H9 (cell line): ENCODE results near the gene CATSPERE. TPM values are rescaled to one million over a fixed set of nuclear protein-coding genes. Genes with fewer than 3 reads are reported as not detected.

Source experiments
- DNase-seq: peaks from one replicate; pipeline ENCODE4 v3.0.0-alpha.2; 2017
- H2AFZ ChIP-seq: one replicate; pipeline ENCODE4 v1.6.1; 2013; ENCODE audit warnings: mild to moderate bottlenecking, low read length, control low read depth, moderate library complexity
- H2AK5ac ChIP-seq: 2 replicates; pipeline ENCODE4 v1.6.1; 2013; ENCODE audit warnings: low read length, control low read depth, mixed read lengths; ENCODE audit not compliant: insufficient read length
- H2BK120ac ChIP-seq: one replicate; pipeline ENCODE4 v1.6.1; 2013; ENCODE audit warnings: low read depth, mild to moderate bottlenecking, low read length, control low read depth, inconsistent platforms; ENCODE audit not compliant: poor library complexity, severe bottlenecking
- H2BK12ac ChIP-seq: 2 replicates; pipeline ENCODE4 v1.6.1; 2013; ENCODE audit warnings: low read length, control low read depth, mixed read lengths, low read depth; ENCODE audit not compliant: insufficient read length
- H2BK15ac ChIP-seq: 2 replicates; pipeline ENCODE4 v1.6.1; 2013; ENCODE audit warnings: low read depth, low read length, control low read depth
- H2BK20ac ChIP-seq: one replicate; pipeline ENCODE4 v1.6.1; 2013; ENCODE audit warnings: low read depth, mild to moderate bottlenecking, low read length, control low read depth, inconsistent platforms; ENCODE audit not compliant: poor library complexity, severe bottlenecking
- H2BK5ac ChIP-seq: 2 replicates; pipeline ENCODE4 v1.6.1; 2013; ENCODE audit warnings: low read length, control low read depth, mixed read lengths; ENCODE audit not compliant: insufficient read length
- H3K14ac ChIP-seq: 2 replicates; pipeline ENCODE4 v1.6.1; 2013; ENCODE audit warnings: low read length, control low read depth; ENCODE audit not compliant: insufficient read depth
- H3K18ac ChIP-seq: 2 replicates; pipeline ENCODE4 v1.6.1; 2013; ENCODE audit warnings: low read depth, mild to moderate bottlenecking, mixed read lengths, low read length, control low read depth; ENCODE audit not compliant: insufficient read length
- H3K23ac ChIP-seq: 2 replicates; pipeline ENCODE4 v1.6.1; 2013; ENCODE audit warnings: low read length, control low read depth, mixed read lengths, low read depth; ENCODE audit not compliant: insufficient read length
- H3K23me2 ChIP-seq: 2 replicates; pipeline ENCODE4 v1.6.1; 2013; ENCODE audit warnings: low read depth, mild to moderate bottlenecking, mixed read lengths, low read length, control low read depth; ENCODE audit not compliant: insufficient read length, poor library complexity, severe bottlenecking
- H3K27ac ChIP-seq: 2 replicates; pipeline ENCODE4 v1.5.1; 2013; ENCODE audit warnings: low read length, control low read depth, mixed read lengths, low read depth; ENCODE audit not compliant: insufficient read length
- H3K27me3 ChIP-seq: 2 replicates; pipeline ENCODE4 v1.6.1; 2013; ENCODE audit warnings: low read length, control low read depth, inconsistent platforms; ENCODE audit not compliant: insufficient read depth
- H3K4ac ChIP-seq: 2 replicates; pipeline ENCODE4 v1.6.1; 2013; ENCODE audit warnings: low read depth, mild to moderate bottlenecking, control low read depth, inconsistent platforms, low read length, moderate library complexity
- H3K4me1 ChIP-seq: 2 replicates; pipeline ENCODE4 v1.6.1; 2013; ENCODE audit warnings: low read length, control low read depth, inconsistent platforms; ENCODE audit not compliant: insufficient read depth
- H3K4me2 ChIP-seq: 2 replicates; pipeline ENCODE4 v1.6.1; 2013; ENCODE audit warnings: low read length, control low read depth, mixed read lengths; ENCODE audit not compliant: insufficient read length, insufficient read depth
- H3K56ac ChIP-seq: 2 replicates; pipeline ENCODE4 v1.6.1; 2013; ENCODE audit warnings: low read depth, mild to moderate bottlenecking, mixed read lengths, low read length, control low read depth; ENCODE audit not compliant: insufficient read length
- H3K79me1 ChIP-seq: 2 replicates; pipeline ENCODE4 v1.6.1; 2013; ENCODE audit warnings: low read depth, mild to moderate bottlenecking, moderate library complexity, low read length, control low read depth, inconsistent platforms; ENCODE audit not compliant: insufficient read depth, poor library complexity, severe bottlenecking
- H3K79me2 ChIP-seq: 2 replicates; pipeline ENCODE4 v1.6.1; 2013; ENCODE audit warnings: low read length, control low read depth, inconsistent platforms; ENCODE audit not compliant: insufficient read depth
- H3K9ac ChIP-seq: 2 replicates; pipeline ENCODE4 v1.6.1; 2013; ENCODE audit warnings: low read length, control low read depth, mixed read lengths; ENCODE audit not compliant: insufficient read length; ENCODE audit errors: extremely low read depth
- H3K9me3 ChIP-seq: one replicate; pipeline ENCODE4 v1.6.1; 2013; ENCODE audit warnings: low read depth, low read length, inconsistent platforms; ENCODE audit not compliant: control insufficient read depth
- H3T11ph ChIP-seq: one replicate; pipeline ENCODE4 v1.6.1; 2013; ENCODE audit warnings: mild to moderate bottlenecking, low read length, control low read depth, inconsistent platforms
- H4K20me1 ChIP-seq: one replicate; pipeline ENCODE4 v1.6.1; 2013; ENCODE audit not compliant: control insufficient read depth, insufficient read length, insufficient read depth
- H4K5ac ChIP-seq: 2 replicates; pipeline ENCODE4 v1.6.1; 2013; ENCODE audit warnings: low read depth, mild to moderate bottlenecking, mixed read lengths, low read length, control low read depth; ENCODE audit not compliant: insufficient read length
- H4K8ac ChIP-seq: replicated peaks from 2 replicates; pipeline ENCODE4 v1.6.1; 2013; ENCODE audit warnings: low read length, control low read depth, mixed read lengths, low read depth; ENCODE audit not compliant: insufficient read length
- H4K91ac ChIP-seq: 2 replicates; pipeline ENCODE4 v1.6.1; 2013; ENCODE audit warnings: low read depth, mild to moderate bottlenecking, moderate library complexity, mixed read lengths, low read length, control low read depth; ENCODE audit not compliant: insufficient read length
- H3K27ac Mint-ChIP-seq, 3 experiments: 2 replicates in 2 of 3; 3 replicates in 1 of 3; pipeline ENCODE4 v1.8.0; 2020 to 2021; ENCODE audit warnings: mixed read lengths in 3 of 3, mild to moderate bottlenecking in 1 of 3, moderate library complexity in 1 of 3
- H3K27me3 Mint-ChIP-seq: 2 replicates; pipeline ENCODE4 v1.8.0; 2021; ENCODE audit warnings: low read depth, mild to moderate bottlenecking, moderate library complexity, mixed read lengths
- H3K36me3 Mint-ChIP-seq, 3 experiments: 2 replicates in 2 of 3; 3 replicates in 1 of 3; pipeline ENCODE4 v1.8.0; 2020 to 2021; ENCODE audit warnings: low read depth in 3 of 3, mixed read lengths in 3 of 3; ENCODE audit not compliant: insufficient read depth in 1 of 3
- H3K4me1 Mint-ChIP-seq, 2 experiments: 2 replicates each; pipeline ENCODE4 v1.8.0; 2020; ENCODE audit warnings: mixed read lengths in 2 of 2
- H3K4me3 Mint-ChIP-seq, 2 experiments: 2 replicates in 1 of 2; 3 replicates in 1 of 2; pipeline ENCODE4 v1.8.0; 2020 to 2021; ENCODE audit warnings: mild to moderate bottlenecking in 2 of 2, mixed read lengths in 2 of 2, moderate library complexity in 1 of 2
- H3K9me3 Mint-ChIP-seq, 2 experiments: 2 replicates in 1 of 2; 3 replicates in 1 of 2; pipeline ENCODE4 v1.8.0; 2020; ENCODE audit warnings: mild to moderate bottlenecking in 2 of 2, mixed read lengths in 2 of 2, moderate library complexity in 1 of 2
- CTCF ChIP-seq: fragments of 200-600 bp; sonication (generic); conservative IDR thresholded peaks from 3 replicates; pipeline ENCODE4 v1.8.0; 2021; ENCODE audit warnings: antibody characterized with exemption, mild to moderate bottlenecking
- WGBS: extraction: QIAGEN DNeasy Blood & Tissue Kit; methylation state at CpG from one replicate; pipeline ENCODE4 v1.1.7; 2013; ENCODE audit warnings: missing lambda C conversion rate, low lambda C conversion rate, mixed read lengths; ENCODE audit not compliant: insufficient read length; ENCODE audit errors: extremely low coverage; 5-methylcytosine and 5-hydroxymethylcytosine counted together
- total RNA-seq: library from RNA; stranded (reverse); gene quantifications from 2 replicates; pipeline ENCODE4 v1.2.1, GENCODE V29; 2021

Gene CATSPERE
- total RNA-seq, 1 experiment from 2014 or later = 0.31 TPM

GRCh38 chr1:244451539-244451950 lies 9.5 kb upstream of the CATSPERE start, which contains the start of gene ADSS2:
Gene ADSS2 (minus strand): TSS chr1:244451909. CDS start chr1:244451817, 92 bp downstream.
- no CpG with 5 or more reads among the region's 45 CpGs for WGBS
- H3K27ac Mint-ChIP-seq = peak within 1 kb of the TSS; percentile 77 to 91 (median 86); a peak in 6 of 7 replicates
- no peaks in the 10 kb centered on the region; a peak in 1 of 5 replicates for H3K9me3 Mint-ChIP-seq
- peak within 1 kb of the TSS; percentile 70 for H2BK12ac ChIP-seq
- H3K4me1 Mint-ChIP-seq = peaks cover 66 to 71% of the 10 kb centered on the region in 2 experiments
- H4K91ac ChIP-seq = no peak within 1 kb of the TSS
- peak within 1 kb of the TSS; percentile 77 for H3K4me2 ChIP-seq
- H2AFZ ChIP-seq = no peak within 1 kb of the TSS
- H3K27me3 ChIP-seq = no peaks in the 10 kb centered on the region
- no peak for DNase-seq
- peak within 1 kb of the TSS; percentile 87 to 92 for H3K4me3 Mint-ChIP-seq
- H3K23ac ChIP-seq = no peak within 1 kb of the TSS
- no peak for TF ChIP-seq CTCF
- no peak within 1 kb of the TSS for H4K5ac ChIP-seq
- H3T11ph ChIP-seq = no peak within 1 kb of the TSS
- H3K27ac ChIP-seq = peak within 1 kb of the TSS; percentile 57
- no peak within 1 kb of the TSS for H2BK20ac ChIP-seq
- no peak within 1 kb of the TSS for H4K8ac ChIP-seq
- H3K9ac ChIP-seq = peak within 1 kb of the TSS; percentile 97
- peaks cover 12% of the 10 kb centered on the region for H3K23me2 ChIP-seq
- H2BK15ac ChIP-seq = peak within 1 kb of the TSS; percentile 85; the same call in 1 of the 2 replicates
- peak within 1 kb of the TSS; percentile 88 for H3K18ac ChIP-seq
- peaks cover 2 to 12% (median 6%) of the 10 kb centered on the region in 3 experiments; a peak in 4 of 7 replicates for H3K36me3 Mint-ChIP-seq
- no peaks in the 10 kb centered on the region for H3K9me3 ChIP-seq
- H2BK5ac ChIP-seq = peak within 1 kb of the TSS; percentile 89
- H2BK120ac ChIP-seq = no peak within 1 kb of the TSS
- no peaks in the 10 kb centered on the region for H3K79me1 ChIP-seq
- H2AK5ac ChIP-seq = no peak within 1 kb of the TSS
- H3K14ac ChIP-seq = peak within 1 kb of the TSS; percentile 96
- no peaks in the 10 kb centered on the region for H3K27me3 Mint-ChIP-seq
- peak within 1 kb of the TSS; percentile 81; the same call in 1 of the 2 replicates for H3K4ac ChIP-seq
- peaks cover 18% of the 10 kb centered on the region; the same call in 1 of the 2 replicates for H3K79me2 ChIP-seq
- H3K56ac ChIP-seq = no peak within 1 kb of the TSS
- peaks cover 11% of the 10 kb centered on the region; the same call in 1 of the 2 replicates for H3K4me1 ChIP-seq
- H4K20me1 ChIP-seq = no peaks in the 10 kb centered on the region
